ENCODE results near the gene NRXN2.
"Not testable (repeated sequence)": the region's sequence is repeated elsewhere in the genome, so short reads cannot be mapped to it uniquely, and the experiment has no call there.

Gene NRXN2

GRCh38 chr11:64675450-64676260 lies 47.3 kb downstream of the NRXN2 start:
- Mint-ChIP-seq H3K4me1 (peaks cover 60% of the 10 kb centered on the region), H3K9me3 (no peaks in the 10 kb centered on the region), H3K4me3 (peak overlapping the region; percentile 4)

DNA sequence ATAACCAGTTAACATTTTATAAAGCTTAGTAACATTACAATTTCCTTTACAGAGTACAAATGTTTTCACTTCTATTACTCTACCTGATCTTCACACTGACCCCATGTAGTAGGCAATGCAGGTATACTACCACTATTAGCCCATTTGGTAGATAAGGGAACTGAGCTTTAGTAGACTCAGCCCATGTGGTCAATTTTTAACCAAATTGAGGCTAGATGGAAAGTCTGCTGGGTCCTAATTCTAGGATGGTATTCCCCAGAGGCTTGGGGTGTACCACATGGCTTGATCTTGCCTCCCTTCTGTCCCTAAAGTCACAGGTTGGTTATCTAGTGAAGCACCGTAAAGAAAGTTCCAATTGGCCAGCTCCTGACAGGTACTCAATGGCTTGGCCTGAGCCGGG lies 48.2 kb downstream of the NRXN2 start:
- Mint-ChIP-seq H3K4me3 (peak overlapping the region; percentile 4), H3K36me3 (no peaks in the 10 kb centered on the region), H3K9me3 (no peaks in the 10 kb centered on the region), H3K27me3 (peaks cover 61% of the 10 kb centered on the region), H3K27ac (peak overlapping the region; percentile 46), H3K4me1 (peaks cover 60% of the 10 kb centered on the region)
- ATAC-seq: peak; percentile 74

More at GRCh38 chr11:64675450-64676260, 47.3 kb downstream of the NRXN2 start:
- H3K36me3 Mint-ChIP-seq: no peaks in the 10 kb centered on the region
- H3K27ac Mint-ChIP-seq: peak overlapping the region; percentile 46
- H3K27me3 Mint-ChIP-seq: peaks cover 52% of the 10 kb centered on the region
- peak; percentile 83 for ATAC-seq

- Mint-ChIP-seq H3K27ac (no peak overlapping the region), H3K36me3 (no peaks in the 10 kb centered on the region)
These were observed 49.7 kb downstream of the NRXN2 start for GRCh38 chr11:64673279-64673678.

GRCh38 chr11:64672875-64673274 lies 50.1 kb downstream of the NRXN2 start:
- Mint-ChIP-seq H3K4me1 (peaks cover 60% of the 10 kb centered on the region), H3K27me3 (peaks cover 68% of the 10 kb centered on the region), H3K4me3 (no peak overlapping the region), H3K27ac (no peak overlapping the region), H3K36me3 (no peaks in the 10 kb centered on the region), H3K9me3 (no peaks in the 10 kb centered on the region)
- no peak for ATAC-seq

More at GRCh38 chr11:64673279-64673678, 49.7 kb downstream of the NRXN2 start:
- peaks cover 60% of the 10 kb centered on the region for H3K4me1 Mint-ChIP-seq
- peaks cover 68% of the 10 kb centered on the region for H3K27me3 Mint-ChIP-seq
- no peak overlapping the region for H3K4me3 Mint-ChIP-seq
- no peaks in the 10 kb centered on the region for H3K9me3 Mint-ChIP-seq
- ATAC-seq: no peak

DNA sequence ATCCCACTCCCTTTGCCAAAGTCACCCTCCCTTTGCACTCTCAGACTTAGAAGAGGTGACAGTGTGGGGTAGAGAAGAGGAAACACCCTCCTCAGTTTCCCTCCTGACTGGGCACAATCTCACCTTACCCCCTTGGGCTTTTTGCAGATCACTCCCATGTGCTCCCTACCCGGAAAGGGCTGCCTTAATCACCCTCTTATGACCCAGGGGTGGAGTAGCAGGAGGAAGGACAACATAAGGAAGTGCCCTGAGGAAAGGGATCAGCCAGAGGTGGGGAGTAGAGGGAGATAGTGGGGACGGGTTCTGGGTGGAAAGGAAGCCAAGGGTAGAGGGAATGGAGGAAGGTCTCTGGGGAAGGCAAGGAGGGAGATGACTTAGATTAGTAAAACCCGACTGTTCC lies 52.0 kb downstream of the NRXN2 start:
- Mint-ChIP-seq H3K9me3 (no peaks in the 10 kb centered on the region), H3K27me3 (peaks cover 58% of the 10 kb centered on the region), H3K27ac (no peak overlapping the region), H3K36me3 (no peaks in the 10 kb centered on the region), H3K4me1 (peaks cover 41% of the 10 kb centered on the region), H3K4me3 (no peak overlapping the region)
- ATAC-seq: no peak

DNA sequence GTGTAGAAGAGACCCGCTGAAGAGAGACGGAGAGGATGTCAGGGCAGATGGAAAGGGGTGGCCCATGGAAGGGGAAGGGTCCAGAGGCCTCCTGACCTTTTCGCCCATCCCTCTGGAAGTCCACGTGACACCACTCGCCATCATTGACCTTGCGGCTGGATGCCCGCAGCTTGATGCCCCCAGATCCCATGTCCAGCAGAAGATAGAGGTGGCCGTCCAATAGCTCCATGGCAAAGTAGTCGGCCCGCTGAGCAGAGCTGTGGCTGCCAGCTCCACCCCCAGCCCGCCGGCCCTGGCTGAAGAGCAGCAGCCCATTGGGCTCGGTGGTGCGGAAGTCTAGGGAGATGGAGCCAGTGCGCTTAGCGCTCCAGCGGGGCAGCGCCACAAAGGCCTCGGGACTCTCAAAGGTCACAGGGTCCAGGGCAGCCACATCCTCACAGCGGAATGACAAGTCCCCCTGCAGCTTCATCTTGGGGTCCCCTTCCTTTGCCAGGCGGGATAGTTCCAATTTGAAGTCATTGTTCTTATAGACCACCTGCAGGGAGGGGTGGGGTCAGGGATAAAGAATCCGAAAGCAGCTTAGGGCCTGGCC lies 55.7 kb downstream of the NRXN2 start:
- Mint-ChIP-seq H3K4me3 (no peak overlapping the region), H3K4me1 (peaks cover 15% of the 10 kb centered on the region), H3K36me3 (no peaks in the 10 kb centered on the region), H3K9me3 (peaks cover 5% of the 10 kb centered on the region), H3K27me3 (peaks cover 66% of the 10 kb centered on the region), H3K27ac (no peak overlapping the region)
- no peak for ATAC-seq

DNA sequence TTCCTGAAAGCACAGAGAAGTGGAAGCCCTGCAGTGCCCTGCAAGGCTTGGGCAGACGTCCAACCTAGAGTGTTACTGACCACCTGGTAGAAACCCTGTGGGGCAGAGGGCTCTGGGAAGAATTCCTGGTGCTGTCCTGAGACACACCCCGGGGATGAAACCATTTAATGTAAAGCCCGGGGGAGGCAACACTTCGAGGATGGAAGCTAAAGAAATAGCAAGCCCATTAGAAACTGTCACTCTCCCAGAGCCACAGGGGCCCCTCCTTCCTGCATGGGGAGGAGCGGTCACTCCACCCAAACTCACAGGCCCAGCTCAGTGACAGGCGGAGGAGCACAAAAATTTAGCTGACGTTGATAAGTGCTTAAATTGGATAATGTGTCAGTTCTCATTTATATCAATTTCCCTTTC lies 57.6 kb downstream of the NRXN2 start:
- Mint-ChIP-seq H3K4me1 (no peaks in the 10 kb centered on the region), H3K9me3 (peaks cover 5% of the 10 kb centered on the region), H3K36me3 (no peaks in the 10 kb centered on the region), H3K27me3 (peaks cover 52% of the 10 kb centered on the region), H3K27ac (no peak overlapping the region), H3K4me3 (no peak overlapping the region)
- ATAC-seq: no peak

DNA sequence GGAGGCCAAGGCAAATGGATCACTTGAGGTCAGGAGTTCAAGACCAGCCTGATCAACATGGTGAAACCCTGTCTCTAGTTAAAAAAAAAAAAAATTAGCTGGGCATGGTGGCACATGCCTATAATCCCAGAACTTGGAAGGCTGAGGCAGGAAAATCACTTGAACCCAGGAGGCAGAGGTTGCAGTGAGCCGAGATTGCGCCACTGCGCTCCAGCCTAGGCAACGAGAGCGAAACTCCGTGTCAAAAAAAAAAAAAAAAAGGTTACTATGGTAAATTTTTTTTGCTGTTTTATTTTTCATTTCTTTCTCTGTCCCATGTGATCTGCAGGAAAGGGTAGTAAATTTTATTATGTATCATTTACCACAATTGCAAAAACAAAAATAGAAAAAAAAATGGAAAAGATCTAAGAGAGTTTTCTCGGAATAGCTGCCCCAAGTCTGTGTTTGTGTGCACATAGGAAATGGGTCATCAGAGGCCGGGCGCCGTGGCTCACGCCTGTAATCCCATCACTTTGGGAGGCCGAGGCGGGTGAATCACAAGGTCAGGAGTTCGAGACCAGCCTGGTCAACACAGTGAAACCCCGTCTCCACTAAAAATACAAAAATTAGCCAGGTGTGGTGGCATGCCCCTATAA lies 58.6 kb downstream of the NRXN2 start:
- not testable (repeated sequence) for ATAC-seq, H3K9me3 Mint-ChIP-seq, H3K4me1 Mint-ChIP-seq, H3K27ac Mint-ChIP-seq, H3K36me3 Mint-ChIP-seq, H3K4me3 Mint-ChIP-seq
- H3K27me3 Mint-ChIP-seq: peaks cover 50% of the 10 kb centered on the region

DNA sequence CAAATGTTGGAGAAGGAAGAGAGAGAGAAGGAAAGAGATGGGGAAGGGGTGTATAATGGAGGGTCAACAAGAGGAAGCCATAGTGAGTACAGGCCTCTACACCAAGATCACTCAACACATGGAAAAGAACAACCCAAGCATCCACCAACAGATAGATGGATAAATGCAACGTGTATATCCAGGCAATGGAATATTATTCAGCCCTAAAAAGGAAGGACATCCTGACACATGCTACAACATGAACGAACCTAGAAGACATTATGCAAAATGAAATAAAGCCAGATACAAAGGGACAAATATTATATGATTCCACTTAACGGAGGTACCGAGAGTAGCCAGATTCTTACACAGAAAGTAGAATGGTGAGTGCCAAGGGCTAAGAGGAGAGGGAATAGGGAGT lies 59.3 kb downstream of the NRXN2 start:
- Mint-ChIP-seq H3K27ac (no peak overlapping the region), H3K27me3 (peaks cover 43% of the 10 kb centered on the region), H3K4me1 (no peaks in the 10 kb centered on the region), H3K9me3 (peaks cover 5% of the 10 kb centered on the region), H3K4me3 (no peak overlapping the region), H3K36me3 (no peaks in the 10 kb centered on the region)
- no peak for ATAC-seq

GRCh38 chr11:64661614-64662013 lies 61.4 kb downstream of the NRXN2 start:
- Mint-ChIP-seq H3K4me3 (no peak overlapping the region), H3K36me3 (no peaks in the 10 kb centered on the region), H3K27me3 (peaks cover 28% of the 10 kb centered on the region), H3K9me3 (peaks cover 5% of the 10 kb centered on the region), H3K4me1 (no peaks in the 10 kb centered on the region), H3K27ac (no peak overlapping the region)
- ATAC-seq: no peak

- H3K27ac Mint-ChIP-seq: no peak overlapping the region
- no peaks in the 10 kb centered on the region for H3K36me3 Mint-ChIP-seq
- H3K4me1 Mint-ChIP-seq: no peaks in the 10 kb centered on the region
- H3K9me3 Mint-ChIP-seq: peaks cover 5% of the 10 kb centered on the region
- H3K4me3 Mint-ChIP-seq: no peak overlapping the region
- H3K27me3 Mint-ChIP-seq: peaks cover 26% of the 10 kb centered on the region
- ATAC-seq: peak; percentile 4
These were observed 61.9 kb downstream of the NRXN2 start for GRCh38 chr11:64661146-64661545.

- Mint-ChIP-seq H3K27ac (no peak overlapping the region), H3K4me3 (no peak overlapping the region), H3K9me3 (peaks cover 5% of the 10 kb centered on the region), H3K36me3 (no peaks in the 10 kb centered on the region), H3K27me3 (peaks cover 26% of the 10 kb centered on the region), H3K4me1 (peaks cover 2% of the 10 kb centered on the region)
- peak; percentile 22 for ATAC-seq
These were observed 62.3 kb downstream of the NRXN2 start for GRCh38 chr11:64660706-64661105.

- peaks cover 26% of the 10 kb centered on the region for H3K27me3 Mint-ChIP-seq
- H3K4me3 Mint-ChIP-seq: no peak overlapping the region
- no peak for ATAC-seq
- peaks cover 7% of the 10 kb centered on the region for H3K4me1 Mint-ChIP-seq
- H3K36me3 Mint-ChIP-seq: no peaks in the 10 kb centered on the region
- H3K9me3 Mint-ChIP-seq: peaks cover 5% of the 10 kb centered on the region
- no peak overlapping the region for H3K27ac Mint-ChIP-seq
These were observed 62.8 kb downstream of the NRXN2 start for GRCh38 chr11:64660205-64660604.

GRCh38 chr11:64659417-64660144 lies 63.4 kb downstream of the NRXN2 start:
- Mint-ChIP-seq H3K4me3 (no peak overlapping the region), H3K27me3 (peaks cover 26% of the 10 kb centered on the region), H3K9me3 (peaks cover 5% of the 10 kb centered on the region), H3K36me3 (no peaks in the 10 kb centered on the region), H3K27ac (no peak overlapping the region), H3K4me1 (peaks cover 14% of the 10 kb centered on the region)
- ATAC-seq: no peak

GRCh38 chr11:64658265-64658664 lies 64.7 kb downstream of the NRXN2 start:
- Mint-ChIP-seq H3K36me3 (no peaks in the 10 kb centered on the region), H3K27ac (no peak overlapping the region), H3K27me3 (peaks cover 17% of the 10 kb centered on the region), H3K4me3 (no peak overlapping the region), H3K4me1 (peaks cover 22% of the 10 kb centered on the region), H3K9me3 (no peaks in the 10 kb centered on the region)
- no peak for ATAC-seq
